Endothelial cell of umbilical vein (primary cell): ENCODE measurements around the gene NEDD4L. TPM values are rescaled to one million over a fixed set of nuclear protein-coding genes. Genes with fewer than 3 reads are reported as not detected.

Source experiments
- BruUV-seq: library from RNA; stranded (reverse); fragments of 400-500 nt; replicated peaks from 2 replicates; lab custom pipeline; 2021; lab: Mats Ljungman, UMichigan
- CTCF ChIA-PET: fragments of 300-600, 350-600 bp; sonication (Branson Sonifier 250); formaldehyde crosslinking; loops from one replicate; lab custom pipeline; 2021; ENCODE audit warnings: antibody characterized with exemption, inconsistent platforms; lab: Charles Lee
- POLR2A ChIA-PET: fragments of 300-600, 350-600 bp; sonication (Branson Sonifier 250); formaldehyde crosslinking; loops from one replicate; lab custom pipeline; 2021; ENCODE audit warnings: antibody characterized with exemption, inconsistent platforms; lab: Charles Lee
- DNase-seq: peaks from one replicate; pipeline ENCODE4 v3.0.0-alpha.2; 2011; ENCODE audit warnings: low read depth, low spot score
- FAIRE-seq: peaks from 2 replicates; lab custom pipeline; 2011; peaks lifted over from hg19 to GRCh38; lab: Jason Lieb, UNC
- H2AFZ ChIP-seq: 2 replicates; pipeline ENCODE4 v1.6.0; 2012; ENCODE audit warnings: low read depth, low read length, control low read depth, inconsistent platforms
- H3K27ac ChIP-seq: 2 replicates; pipeline ENCODE4 v1.5.1; 2011; ENCODE audit warnings: low read depth, mild to moderate bottlenecking, control low read depth, low read length, moderate library complexity; ENCODE audit not compliant: insufficient read depth
- H3K27me3 ChIP-seq, 2 experiments: 2 replicates each; pipeline versions ENCODE4 v1.6.0 to v1.6.1; 2011; ENCODE audit warnings: low read length in 2 of 2, mixed read lengths in 1 of 2; ENCODE audit not compliant: control insufficient read depth in 2 of 2, insufficient read depth in 2 of 2
- H3K36me3 ChIP-seq, 2 experiments: 2 replicates in 1 of 2; 3 replicates in 1 of 2; pipeline ENCODE4 v1.5.1; 2011; ENCODE audit warnings: low read length in 2 of 2, mild to moderate bottlenecking in 1 of 2, moderate library complexity in 1 of 2; ENCODE audit not compliant: control insufficient read depth in 2 of 2, insufficient read depth in 2 of 2; ENCODE audit errors: extremely low read depth in 1 of 2
- H3K4me1 ChIP-seq: 3 replicates; pipeline ENCODE4 v1.5.1; 2011; ENCODE audit warnings: mild to moderate bottlenecking, low read length; ENCODE audit not compliant: control insufficient read depth, insufficient read depth; ENCODE audit errors: extremely low read depth
- H3K4me2 ChIP-seq: 2 replicates; pipeline ENCODE4 v1.6.1; 2011; ENCODE audit warnings: low read length, control low read depth, mixed read lengths; ENCODE audit not compliant: insufficient read depth
- H3K4me3 ChIP-seq, 3 experiments: fragments of 200-600 bp in 1 of 3; sonication (generic), shearing (Covaris generic) in 1 of 3; replicated peaks in 1 of 3; 2 replicates each; pipeline ENCODE4 v1.5.1; 2011 to 2016; ENCODE audit warnings: control low read depth in 3 of 3, low read length in 3 of 3, mild to moderate bottlenecking in 2 of 3, inconsistent platforms in 1 of 3, low read depth in 1 of 3, moderate library complexity in 1 of 3; ENCODE audit not compliant: insufficient read depth in 1 of 3
- H3K79me2 ChIP-seq: 2 replicates; pipeline ENCODE4 v1.6.0; 2012; ENCODE audit warnings: low read length, inconsistent platforms; ENCODE audit not compliant: control insufficient read depth, insufficient read depth
- H3K9ac ChIP-seq: replicated peaks from 2 replicates; pipeline ENCODE3; 2011; ENCODE audit warnings: low read length, control low read depth; ENCODE audit not compliant: insufficient read depth; ENCODE audit errors: extremely low read depth
- H3K9me1 ChIP-seq: replicated peaks from 3 replicates; pipeline ENCODE4 v1.6.0; 2011; ENCODE audit warnings: mild to moderate bottlenecking, low read length; ENCODE audit not compliant: control insufficient read depth, insufficient read depth; ENCODE audit errors: extremely low read depth
- H3K9me3 ChIP-seq: replicated peaks from 2 replicates; pipeline ENCODE4 v1.5.1; 2012; ENCODE audit warnings: low read length, inconsistent platforms; ENCODE audit not compliant: control insufficient read depth, insufficient read depth
- H4K20me1 ChIP-seq: replicated peaks from 2 replicates; pipeline ENCODE3; 2011; ENCODE audit warnings: mild to moderate bottlenecking, low read length; ENCODE audit not compliant: control insufficient read depth, insufficient read depth; ENCODE audit errors: extremely low read depth
- CTCF ChIP-seq, 2 donors: IDR thresholded peaks; 1 replicate in 1 of 2; 2 replicates in 1 of 2; pipeline ENCODE4 v1.5.1; 2011; ENCODE audit warnings: low read length in 2 of 2, mild to moderate bottlenecking in 2 of 2, moderate library complexity in 2 of 2, control low read depth in 1 of 2, inconsistent platforms in 1 of 2, low read depth in 1 of 2; ENCODE audit not compliant: insufficient read depth in 1 of 2; ENCODE audit errors: extremely low read depth in 1 of 2
- EZH2 ChIP-seq: IDR thresholded peaks from 2 replicates; pipeline ENCODE4 v1.6.1; 2012; ENCODE audit warnings: borderline replicate concordance, low read depth, mild to moderate bottlenecking, moderate library complexity, low read length, inconsistent platforms; ENCODE audit not compliant: severe bottlenecking
- FOS ChIP-seq: IDR thresholded peaks from 2 replicates; pipeline ENCODE4 v1.6.1; 2011; ENCODE audit warnings: mild to moderate bottlenecking, low read length, moderate library complexity, borderline replicate concordance; ENCODE audit not compliant: insufficient read depth
- GATA2 ChIP-seq: IDR thresholded peaks from 2 replicates; pipeline ENCODE4 v1.7.0; 2011; ENCODE audit warnings: low read depth, mild to moderate bottlenecking, moderate library complexity, mixed read lengths, low read length; ENCODE audit not compliant: insufficient read length, insufficient read depth
- JUN ChIP-seq: IDR thresholded peaks from 2 replicates; pipeline ENCODE4 v1.6.1; 2011; ENCODE audit warnings: borderline replicate concordance, low read depth; ENCODE audit not compliant: insufficient read length, insufficient read depth
- MAX ChIP-seq: IDR thresholded peaks from 2 replicates; pipeline ENCODE4 v1.6.1; 2011; ENCODE audit not compliant: insufficient read depth, insufficient read length
- MYC ChIP-seq: IDR thresholded peaks from one replicate; pipeline ENCODE4 v1.6.1; 2011; ENCODE audit warnings: mild to moderate bottlenecking, low read depth, low read length
- POLR2A ChIP-seq: IDR thresholded peaks from 2 replicates; pipeline ENCODE4 v1.6.1; 2012; ENCODE audit warnings: low read depth, mild to moderate bottlenecking, control low read depth, low read length
- POLR2AphosphoS5 ChIP-seq: IDR thresholded peaks from 2 replicates; pipeline ENCODE4 v1.6.1; 2012; ENCODE audit warnings: low read depth, mild to moderate bottlenecking, control low read depth, low read length, moderate library complexity; ENCODE audit not compliant: insufficient read depth
- dilution Hi-C: fragments of 300-500 bp; cut with MboI; formaldehyde crosslinking; loops from one replicate; pipeline ENCODE4 v1.15.0; 2019; ENCODE audit warnings: low sequenced_read_pairs; ENCODE audit not compliant: extremely low pct_ligation_motif_present
- intact Hi-C: fragments of 100-400 bp; cut with micrococcal nuclease; formaldehyde crosslinking; loops from one replicate; pipeline ENCODE4 v1.10.0; 2022
- polyA plus RNA-seq, 4 experiments: library from polyadenylated mRNA; depleted of rRNA in 3 of 4; stranded (reverse) in 3 of 4; unstranded in 1 of 4; fragments of >200 nt; gene quantifications; 2 replicates each; pipeline versions ENCODE4 v1.2.1 to v1.2.3, GENCODE V29; 2011 to 2012; ENCODE audit warnings: missing spikeins in 1 of 4
- total RNA-seq: library from RNA; stranded (reverse); gene quantifications from 2 replicates; pipeline ENCODE4 v1.2.3, GENCODE V29; 2021

Gene NEDD4L
- total and polyA plus RNA-seq, 2 donors (not counting 3 experiments of a cell fraction or from before 2014, with no cell fraction given), result 20.5 to 78.9 TPM

DNA sequence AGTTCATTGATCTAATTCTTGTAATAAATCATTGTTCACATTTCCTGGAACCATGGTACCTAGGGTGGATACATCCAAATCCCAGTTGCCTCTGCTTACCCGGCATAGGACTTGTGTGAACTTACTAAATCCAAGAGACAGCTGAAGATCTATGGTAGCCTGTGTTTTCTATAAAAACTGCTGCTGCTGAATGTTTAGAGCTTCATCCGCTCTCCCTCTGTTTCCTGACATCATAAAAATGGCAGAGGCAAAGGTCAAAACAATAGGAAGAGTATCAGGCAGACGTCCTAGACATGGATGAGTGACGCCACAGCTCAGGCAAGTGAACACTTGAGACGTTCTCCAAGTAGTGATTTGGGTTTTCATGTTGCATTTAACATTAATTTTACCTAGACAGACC lies 326.6 kb downstream of the NEDD4L start:
- Histone ChIP-seq H3K27me3 (no peaks in the 10 kb centered on the region), H3K4me2 (no peak overlapping the region), H4K20me1 (no peaks in the 10 kb centered on the region), H3K79me2 (no peaks in the 10 kb centered on the region), H3K4me3 (no peak overlapping the region), H3K9ac (no peak overlapping the region), H3K4me1 (no peaks in the 10 kb centered on the region), H3K36me3 (peaks cover 2 to 17% of the 10 kb centered on the region in 2 experiments), H2AFZ (no peak overlapping the region), H3K9me3 (no peaks in the 10 kb centered on the region), H3K9me1 (no peaks in the 10 kb centered on the region), H3K27ac (no peak overlapping the region)
- ChIA-PET POLR2A (no interaction called here), CTCF (no interaction called here)
- no TSS peak for BruUV-seq
- intact Hi-C loops (no loop called here), dilution Hi-C loops (no loop called here)
- peak; percentile 21 for FAIRE-seq
- TF ChIP-seq MYC, result no peak
- no peak for TF ChIP-seq MAX
- no peak for TF ChIP-seq EZH2
- TF ChIP-seq FOS, result no peak
- TF ChIP-seq POLR2A, result no peak
- no peak for TF ChIP-seq JUN
- no peak for TF ChIP-seq POLR2AphosphoS5
- no peak for TF ChIP-seq CTCF (IDR thresholded peaks at IDR 0.05; ENCODE audit: extremely low read depth in 1 of 2, insufficient read depth in 1 of 2, low read depth in 1 of 2, low read length in 2 of 2)
- no peak for TF ChIP-seq GATA2
- peak; percentile 43 for DNase-seq
